Non-pigmented ciliary epithelial cell (primary cell): Measurements from ENCODE around the gene TMEM176A.
"Not testable (repeated sequence)": the region's sequence is repeated elsewhere in the genome, so short reads cannot be mapped to it uniquely, and the experiment has no call there.

Experiments used
- DNase-seq: peaks from one replicate; pipeline ENCODE4 v3.0.0-alpha.2; 2010; ENCODE audit warnings: low read depth

The TMEM176A gene

DNA sequence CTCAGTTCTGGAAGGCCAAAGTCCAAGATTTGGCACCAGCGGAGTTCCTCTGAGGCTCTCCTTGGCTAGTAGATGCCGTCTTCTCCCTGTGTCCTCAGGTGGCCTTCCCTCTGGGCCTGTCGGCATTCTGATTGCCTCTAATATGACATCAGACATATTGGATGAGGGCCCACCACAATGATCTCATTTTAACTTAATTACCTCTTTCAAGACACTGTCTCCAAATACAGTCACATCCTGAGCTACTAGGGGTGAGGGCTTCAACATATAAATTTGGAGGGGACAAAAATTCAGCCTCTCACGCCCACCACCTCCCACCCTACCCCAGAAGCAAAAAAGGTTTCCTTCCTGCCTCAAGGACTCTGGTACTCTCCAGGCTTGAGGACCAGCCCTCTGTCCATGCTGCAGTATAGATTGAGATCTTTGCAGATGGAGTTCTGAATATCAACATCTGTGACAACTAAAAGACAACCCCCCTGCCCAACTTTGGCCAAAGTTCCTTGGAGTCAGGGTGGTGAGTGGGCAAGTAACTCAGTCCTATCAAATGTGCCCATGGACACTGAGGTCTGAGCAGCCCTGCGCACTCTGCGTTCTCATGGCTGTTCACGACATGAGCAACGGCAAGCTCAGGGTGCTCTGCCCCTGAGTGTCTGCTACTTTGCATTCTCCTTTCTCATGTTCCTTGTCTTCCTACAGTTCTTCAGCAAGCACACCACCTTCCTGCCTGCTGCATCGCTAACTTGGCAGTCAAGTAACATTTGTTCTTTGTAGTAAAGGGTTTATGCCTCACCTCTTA lies 11.9 kb upstream of the TMEM176A start:
- DNase-seq, result no peak

DNA sequence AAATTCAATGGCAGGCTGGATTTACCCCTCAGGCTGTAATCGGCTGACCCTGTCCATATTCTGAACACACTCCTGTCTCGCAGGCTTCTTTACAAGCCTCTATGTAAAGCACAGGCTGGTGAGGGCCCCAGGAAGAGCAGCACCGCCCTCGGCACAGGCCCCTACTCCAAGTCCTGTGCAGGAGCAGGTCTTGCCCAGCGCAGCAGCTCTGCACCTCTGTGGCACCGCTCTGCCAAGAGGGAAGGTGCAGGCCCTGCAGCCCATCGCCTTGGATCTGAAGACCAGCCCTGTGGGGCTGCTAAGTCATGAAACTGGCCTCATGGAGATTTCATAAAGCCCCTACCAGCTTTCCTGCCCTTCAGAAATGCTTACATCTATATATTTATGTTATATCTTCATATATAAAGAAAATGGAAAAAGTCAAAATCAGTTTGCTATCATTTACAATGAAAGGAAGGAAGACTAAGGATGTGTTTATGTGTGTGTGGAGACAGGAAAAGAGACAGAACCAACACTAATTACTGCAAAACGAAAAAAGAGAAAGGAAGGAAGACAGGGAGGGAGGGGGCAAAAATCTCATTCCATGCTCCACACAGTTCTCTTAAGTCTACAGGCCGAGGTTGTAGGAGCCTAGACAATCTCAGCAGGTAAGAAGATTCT lies 10.0 kb upstream of the TMEM176A start:
- DNase-seq, result no peak

DNA sequence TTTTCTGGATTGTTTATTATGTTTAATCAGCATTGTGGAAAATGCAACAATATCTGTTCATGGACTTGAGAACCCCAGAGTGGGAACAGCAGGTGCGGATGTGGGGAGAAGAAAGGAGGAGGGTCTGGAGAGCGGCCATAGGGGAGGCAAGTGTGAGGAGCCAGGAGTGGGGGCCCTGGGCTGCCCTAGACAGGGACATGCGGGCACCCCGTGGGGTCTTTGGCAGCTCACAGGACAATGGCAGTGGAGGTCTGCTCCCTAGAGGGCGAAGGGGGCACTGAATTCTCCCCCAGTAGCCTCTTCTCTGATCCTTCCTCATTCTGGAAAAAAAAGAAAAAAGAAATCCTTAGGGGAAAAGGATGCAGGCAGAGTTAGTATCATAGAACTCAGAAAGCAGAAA lies 9.3 kb upstream of the TMEM176A start:
- no peak for DNase-seq

DNA sequence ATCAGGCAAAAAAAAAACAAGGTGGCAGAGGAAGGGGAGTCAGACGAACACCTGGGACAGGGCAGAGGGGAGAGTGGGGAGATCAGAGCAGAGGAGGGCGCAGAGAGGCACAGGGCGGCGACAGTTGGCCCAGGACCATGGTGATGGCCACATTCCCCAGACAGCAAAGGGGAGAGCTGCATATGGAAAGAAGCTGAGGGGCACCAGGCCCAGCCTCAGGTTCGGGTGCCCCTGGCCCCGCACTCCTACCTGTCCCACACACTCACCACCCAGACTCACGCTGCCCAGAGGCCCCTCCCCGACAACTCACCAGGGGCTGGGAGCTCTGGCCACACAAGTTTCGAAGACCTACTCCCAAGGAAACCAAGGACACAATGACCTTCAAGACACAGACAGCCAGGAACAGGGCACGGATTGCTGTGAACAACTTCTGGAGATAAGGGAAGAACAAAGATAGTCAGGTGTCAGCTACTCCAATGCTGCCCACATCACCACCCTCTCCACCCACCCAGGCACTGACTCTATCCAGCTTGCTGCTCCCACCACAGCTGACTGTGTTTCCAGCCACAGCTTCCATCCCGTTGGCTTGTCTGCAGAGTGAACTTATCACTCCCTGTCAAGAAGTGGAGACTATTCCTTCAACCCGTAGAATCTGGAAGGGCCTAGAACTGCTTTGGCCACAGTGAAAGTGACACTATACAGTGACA lies 8.7 kb upstream of the TMEM176A start:
- DNase-seq, result no peak

DNA sequence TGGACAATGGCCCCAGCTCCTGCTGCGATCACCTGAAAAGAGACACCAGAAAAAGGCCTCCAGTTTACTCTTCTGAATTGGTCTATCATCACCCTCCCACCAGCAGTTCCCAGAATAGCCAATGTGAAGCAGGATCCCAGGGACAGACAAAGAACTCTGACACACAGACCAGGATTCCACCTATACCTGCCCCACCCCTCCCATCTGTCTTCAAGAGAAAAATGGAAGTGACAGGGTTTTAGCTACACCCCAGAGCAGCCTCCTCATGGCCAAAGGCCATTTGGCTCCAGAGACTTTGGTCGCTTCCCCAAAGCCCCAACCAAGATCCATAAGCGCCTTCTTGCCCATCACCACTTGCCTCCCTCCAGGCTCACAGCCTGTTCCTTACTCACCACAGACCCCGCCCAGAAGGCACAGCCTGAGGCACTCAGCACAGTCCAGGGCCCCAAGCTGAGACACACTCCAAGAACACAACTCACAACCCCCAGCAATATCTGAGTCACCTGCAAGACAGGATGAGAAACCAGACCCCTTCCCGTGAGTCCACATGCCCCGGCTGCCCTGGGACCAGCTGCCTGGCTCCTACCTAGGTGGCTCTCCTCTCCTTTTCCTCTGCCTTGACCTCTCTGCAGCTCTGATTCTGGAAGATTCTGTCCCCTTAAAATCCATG lies 6.9 kb upstream of the TMEM176A start:
- DNase-seq, result no peak

DNA sequence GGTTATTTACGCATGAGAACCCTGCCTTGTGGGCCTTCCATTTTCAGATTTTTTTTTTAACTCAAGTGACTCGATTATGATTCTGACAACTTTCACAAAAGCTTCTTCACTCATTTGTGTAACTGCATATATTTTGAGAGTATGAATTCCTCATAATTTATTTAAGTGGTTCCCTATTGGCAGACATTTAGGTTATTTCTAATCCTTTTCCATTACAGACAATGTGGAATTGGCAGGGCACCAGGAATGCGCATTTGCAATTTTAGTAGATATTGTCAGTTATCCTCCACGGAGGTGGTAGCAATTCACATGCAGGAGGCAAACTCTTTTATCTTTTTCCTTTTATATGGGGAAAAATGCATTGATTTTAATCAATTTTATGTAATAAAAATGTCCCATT lies 2.9 kb upstream of the TMEM176A start:
- DNase-seq, result no peak

DNA sequence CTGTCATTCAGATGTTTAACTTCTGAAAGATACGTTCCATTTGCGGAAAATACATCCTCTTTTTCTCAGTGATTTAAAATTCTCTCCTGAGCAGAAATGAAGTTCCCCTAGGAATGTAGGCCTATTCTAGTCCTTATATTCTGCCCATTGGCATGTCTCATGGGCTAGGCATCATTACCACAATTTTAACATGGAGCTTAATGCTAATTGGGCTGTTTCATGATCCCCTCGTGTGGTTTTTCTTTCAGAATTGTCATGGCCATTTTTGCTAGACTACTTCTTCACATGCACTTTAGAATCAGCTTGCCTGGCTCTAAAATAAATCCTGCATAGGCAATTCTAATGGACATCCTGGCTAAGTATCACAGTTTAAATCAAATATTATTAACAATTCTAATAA lies 1.4 kb upstream of the TMEM176A start:
- DNase-seq, result no peak

DNA sequence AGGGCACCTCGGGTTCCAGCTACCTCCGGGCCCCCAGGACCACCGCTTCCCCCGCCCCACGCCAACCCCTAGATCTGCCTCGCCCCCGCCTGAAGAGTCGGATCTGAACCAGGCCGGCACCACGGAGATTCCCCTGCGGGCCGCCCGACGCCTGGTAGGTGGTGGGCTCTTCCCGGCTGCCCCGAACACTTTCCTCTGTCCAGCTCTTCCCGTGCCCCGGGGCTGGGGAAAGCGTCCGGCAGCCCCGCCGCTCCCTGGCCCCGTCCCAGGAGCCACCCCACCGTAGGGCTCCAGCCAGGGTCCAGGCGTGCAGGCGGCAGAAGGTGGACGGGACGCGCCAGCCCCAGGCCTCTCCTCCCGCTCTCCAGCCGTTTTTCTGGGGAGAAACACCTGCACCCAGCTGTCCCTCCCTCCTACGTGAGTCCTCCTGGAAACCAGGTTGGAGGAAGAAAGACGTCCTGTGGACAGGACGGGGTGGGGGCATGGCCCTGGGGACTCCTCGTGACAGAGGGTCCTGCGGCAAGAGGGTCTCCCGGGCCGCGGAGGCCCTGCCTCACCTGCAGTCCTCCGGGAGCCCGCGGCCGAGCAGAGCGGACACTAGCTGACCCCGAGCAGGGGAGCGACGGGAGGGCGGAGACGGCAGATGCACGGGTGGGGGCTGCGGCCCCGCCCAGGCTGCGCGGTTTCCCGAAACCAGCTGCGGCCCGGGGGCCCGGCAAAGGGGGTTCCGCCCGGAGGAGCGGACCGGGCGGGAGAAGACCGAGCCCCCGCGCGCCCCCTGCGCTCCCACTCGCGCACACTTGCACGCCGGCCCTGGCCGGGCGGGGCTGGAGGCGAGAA lies 608 bp upstream of the TMEM176A start, which contains the start of gene TMEM176B:
TSS of gene TMEM176B (minus strand) at position 624 of the 840 bp plus-strand sequence. CDS start 3,795 bp downstream, outside the sequence.
- no peak for DNase-seq

DNA sequence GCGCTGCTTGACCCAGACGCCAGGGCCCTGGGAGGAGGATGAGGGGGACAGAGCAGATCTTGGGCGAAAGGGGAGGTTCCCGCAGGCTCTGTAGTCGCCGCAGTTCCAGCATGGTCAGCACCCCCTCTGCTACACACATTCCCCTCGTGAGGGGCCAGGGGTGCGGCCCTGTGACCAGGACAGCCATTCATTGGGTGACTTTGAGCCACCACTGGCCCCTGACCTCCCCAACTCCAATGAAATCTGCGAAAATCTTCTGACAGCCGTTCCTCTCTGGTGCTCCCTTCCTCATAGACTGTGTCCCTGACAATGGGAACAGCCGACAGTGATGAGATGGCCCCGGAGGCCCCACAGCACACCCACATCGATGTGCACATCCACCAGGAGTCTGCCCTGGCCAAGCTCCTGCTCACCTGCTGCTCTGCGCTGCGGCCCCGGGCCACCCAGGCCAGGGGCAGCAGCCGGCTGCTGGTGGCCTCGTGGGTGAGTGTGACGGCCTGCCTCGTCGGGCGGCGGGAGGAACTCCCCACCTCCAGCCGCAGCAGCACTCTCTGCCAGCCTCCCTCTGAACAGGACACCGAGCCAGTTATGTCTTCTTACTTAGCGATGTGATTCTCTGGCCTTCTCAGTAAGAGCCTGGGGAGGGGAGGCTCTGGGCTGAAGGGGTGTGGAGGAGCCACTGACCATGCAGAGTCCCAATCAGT lies 825 bp downstream of the TMEM176A start:
- no peak for DNase-seq

DNA sequence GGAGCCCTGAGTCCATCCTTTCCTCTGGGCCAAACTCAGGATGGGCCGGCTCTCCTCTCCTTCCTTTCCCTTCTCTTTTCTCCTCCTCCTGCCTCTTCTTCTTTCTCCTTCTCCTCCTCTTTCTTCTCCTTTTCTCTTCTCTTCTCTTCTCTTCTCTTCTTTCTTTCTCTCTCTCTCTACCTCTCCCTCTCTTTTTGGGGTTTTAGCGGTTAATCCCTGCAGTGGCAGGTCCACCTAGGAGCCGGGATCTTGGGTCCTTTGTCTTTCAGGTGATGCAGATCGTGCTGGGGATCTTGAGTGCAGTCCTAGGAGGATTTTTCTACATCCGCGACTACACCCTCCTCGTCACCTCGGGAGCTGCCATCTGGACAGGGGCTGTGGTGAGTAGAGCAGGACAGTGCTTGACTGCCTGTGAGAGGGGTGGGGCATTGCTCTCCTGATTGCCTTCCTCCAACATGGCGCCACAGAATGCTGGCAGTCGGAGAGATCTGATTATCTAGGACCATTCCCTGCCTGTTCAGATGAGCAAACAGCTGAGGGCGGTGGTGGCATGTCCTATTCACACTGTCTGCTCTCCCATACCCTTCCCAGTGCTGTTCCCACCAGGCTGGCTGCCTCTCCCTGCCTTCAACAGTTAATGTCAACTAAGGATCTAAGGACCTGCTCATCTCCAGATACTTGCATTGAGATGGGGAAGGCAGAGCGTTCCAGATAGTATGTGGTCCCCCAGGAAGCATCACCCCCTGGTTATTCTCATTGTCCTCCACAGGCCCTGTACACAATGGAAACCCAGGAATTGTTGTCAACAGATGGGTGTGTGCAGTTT lies 1.6 kb downstream of the TMEM176A start:
- no peak for DNase-seq

DNA sequence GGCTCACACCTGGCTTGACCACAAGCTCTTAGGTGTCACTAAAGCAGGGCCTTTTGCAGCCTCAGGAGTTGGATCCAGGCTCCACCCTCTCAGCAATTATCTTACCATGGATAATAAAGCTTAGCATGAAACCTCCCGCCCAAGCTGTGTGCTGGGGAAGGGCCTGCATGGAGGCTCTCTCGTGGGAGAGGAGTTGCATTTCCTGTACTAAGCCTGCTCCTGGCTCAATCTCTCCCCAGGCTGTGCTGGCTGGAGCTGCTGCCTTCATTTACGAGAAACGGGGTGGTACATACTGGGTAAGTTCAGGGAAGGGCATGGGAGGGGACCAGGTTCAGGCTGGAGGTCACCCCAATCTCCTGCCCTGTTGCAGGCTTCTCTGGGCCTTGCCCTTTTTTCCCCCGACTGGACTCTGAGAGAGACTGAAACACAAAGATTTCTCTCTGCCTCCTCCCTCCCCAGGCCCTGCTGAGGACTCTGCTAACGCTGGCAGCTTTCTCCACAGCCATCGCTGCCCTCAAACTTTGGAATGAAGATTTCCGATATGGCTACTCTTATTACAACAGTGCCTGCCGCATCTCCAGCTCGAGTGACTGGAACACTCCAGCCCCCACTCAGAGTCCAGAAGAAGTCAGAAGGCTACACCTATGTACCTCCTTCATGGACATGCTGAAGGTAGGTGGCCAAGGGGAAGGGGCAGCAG lies 2.7 kb downstream of the TMEM176A start:
- no peak for DNase-seq

DNA sequence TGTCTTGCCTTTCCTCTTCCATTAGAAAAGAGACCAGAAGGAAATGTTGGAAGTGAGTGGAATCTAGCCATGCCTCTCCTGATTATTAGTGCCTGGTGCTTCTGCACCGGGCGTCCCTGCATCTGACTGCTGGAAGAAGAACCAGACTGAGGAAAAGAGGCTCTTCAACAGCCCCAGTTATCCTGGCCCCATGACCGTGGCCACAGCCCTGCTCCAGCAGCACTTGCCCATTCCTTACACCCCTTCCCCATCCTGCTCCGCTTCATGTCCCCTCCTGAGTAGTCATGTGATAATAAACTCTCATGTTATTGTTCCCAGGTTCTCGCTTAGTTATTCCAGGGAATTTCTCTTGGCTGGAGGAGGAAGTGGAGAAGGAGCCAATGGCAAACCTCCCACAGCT lies 4.2 kb downstream of the TMEM176A start:
- DNase-seq, result no peak

DNA sequence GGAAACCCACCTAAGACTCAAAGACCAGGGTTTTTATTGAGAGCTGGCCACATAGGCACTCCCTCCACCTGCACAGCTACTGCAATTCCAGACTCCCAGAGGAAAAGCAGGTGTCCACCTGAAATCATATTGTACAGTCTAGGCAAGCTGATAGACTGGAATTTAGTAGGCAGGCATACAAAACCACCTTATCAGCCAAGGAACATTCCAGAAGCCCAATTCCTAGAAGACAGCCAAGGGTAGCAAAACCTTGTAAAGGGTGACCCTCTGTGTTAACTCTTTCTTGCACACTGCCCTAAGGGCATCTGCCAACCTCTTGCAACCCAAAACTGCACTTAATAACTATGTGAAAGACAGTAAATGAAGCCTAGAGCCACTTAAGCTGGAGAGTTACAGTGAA lies 5.3 kb downstream of the TMEM176A start:
- no peak for DNase-seq

DNA sequence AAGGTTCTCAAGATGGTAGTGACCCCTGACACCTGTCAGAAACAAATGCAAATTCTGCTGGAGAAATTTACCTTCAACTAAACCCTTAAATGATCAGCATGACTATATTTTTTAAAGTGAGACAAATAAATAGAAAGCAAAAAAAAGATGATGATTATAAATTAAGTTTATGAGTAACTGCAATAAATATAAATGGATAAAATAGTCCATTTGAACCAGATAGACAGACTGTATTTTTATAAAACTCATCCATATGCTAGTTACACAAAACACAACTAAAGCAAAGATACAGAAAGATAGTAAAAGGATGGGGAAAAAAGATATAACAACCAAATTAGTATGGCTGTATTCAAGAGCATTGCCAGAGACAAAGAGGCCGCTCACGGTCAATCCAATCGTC lies 5.9 kb downstream of the TMEM176A start:
- DNase-seq, result no peak

DNA sequence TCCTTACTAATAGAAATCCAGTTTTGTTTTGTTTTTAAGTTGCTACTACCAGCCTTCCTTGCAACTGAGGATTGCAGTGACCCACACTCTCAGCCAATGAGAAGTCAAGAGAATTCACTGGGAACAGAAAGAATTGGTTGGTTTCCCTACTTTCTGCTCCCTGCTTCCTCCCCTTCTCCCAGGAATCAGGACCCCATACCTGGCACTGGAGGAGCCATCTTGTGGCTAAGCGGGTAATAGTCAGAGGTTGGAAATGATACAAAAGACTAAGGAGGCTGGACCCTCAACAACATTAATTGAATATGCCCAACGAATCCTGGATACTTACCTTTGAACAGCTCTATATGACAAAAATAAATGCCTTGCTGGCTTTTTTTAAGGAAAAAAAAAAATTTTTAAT lies 6.3 kb downstream of the TMEM176A start:
- DNase-seq, result no peak

DNA sequence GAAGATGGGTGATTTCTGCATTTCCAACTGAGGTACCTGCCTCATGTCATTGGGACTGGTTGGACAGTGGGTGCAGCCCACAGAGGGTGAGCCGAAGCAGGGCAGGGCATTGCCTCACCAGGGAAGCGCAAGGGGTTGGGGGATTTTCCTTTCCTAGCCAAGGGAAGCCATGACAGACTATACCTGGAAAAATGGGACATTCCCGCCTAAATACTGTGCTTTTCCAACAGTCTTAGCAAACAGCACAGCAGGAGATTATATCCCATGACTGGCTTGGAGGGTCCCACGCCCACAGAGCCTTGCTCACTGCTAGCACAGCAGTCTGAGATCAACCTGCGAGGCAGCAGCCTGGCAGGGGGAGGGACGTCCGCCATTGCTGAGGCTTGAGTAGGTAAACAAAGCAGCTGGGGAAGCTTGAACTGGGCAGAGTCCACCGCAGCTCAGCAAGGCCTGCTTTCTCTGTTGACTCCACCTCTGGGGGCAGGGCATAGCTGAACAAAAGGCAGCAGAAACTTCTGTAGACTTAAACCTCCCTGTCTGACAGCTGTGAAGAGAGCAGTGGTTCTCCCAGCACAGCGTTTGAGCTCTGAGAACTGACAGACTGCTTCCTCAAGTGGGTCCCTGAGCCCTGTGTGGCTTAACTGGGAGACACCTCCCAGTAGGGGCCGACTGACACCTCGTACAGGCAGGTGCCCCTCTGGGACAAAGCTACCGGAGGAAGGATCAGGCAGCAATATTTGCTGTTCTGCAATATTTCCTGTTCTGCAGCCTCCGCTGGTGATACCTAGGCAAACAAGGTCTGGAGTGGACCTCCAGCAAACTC lies 7.3 kb downstream of the TMEM176A start:
- DNase-seq, result not testable (repeated sequence)

DNA sequence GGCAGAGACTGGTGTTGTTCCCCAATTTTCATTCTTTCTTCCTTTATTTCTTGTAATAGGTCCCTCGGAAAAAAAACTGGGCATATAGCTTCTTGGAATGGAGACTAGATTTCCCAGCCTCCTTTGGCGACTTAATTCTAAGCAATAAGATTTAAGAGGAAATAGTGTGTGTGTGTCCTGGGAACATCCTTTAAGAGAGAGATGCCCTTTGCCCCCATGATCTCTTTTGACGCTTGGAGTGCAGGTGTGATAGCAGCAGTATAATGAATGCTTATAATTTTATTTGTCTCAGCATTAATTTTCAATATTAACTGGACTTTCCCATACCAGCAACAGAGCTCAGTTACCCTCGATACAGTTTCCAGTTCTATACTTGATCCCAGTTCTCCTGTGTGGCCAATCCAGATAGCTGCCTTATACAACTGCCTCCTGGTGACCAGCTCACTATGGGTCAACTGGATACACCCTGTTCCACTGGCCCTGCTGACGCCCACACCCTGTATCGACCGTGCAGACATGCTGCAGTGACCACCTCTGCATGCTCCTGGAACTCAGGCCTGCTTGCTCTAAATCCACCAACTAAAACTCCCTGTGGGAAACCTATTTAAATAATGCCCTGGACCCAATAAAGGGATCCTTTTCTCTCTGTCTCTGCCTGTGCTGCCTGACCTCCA lies 13.9 kb downstream of the TMEM176A start:
- DNase-seq, result no peak

DNA sequence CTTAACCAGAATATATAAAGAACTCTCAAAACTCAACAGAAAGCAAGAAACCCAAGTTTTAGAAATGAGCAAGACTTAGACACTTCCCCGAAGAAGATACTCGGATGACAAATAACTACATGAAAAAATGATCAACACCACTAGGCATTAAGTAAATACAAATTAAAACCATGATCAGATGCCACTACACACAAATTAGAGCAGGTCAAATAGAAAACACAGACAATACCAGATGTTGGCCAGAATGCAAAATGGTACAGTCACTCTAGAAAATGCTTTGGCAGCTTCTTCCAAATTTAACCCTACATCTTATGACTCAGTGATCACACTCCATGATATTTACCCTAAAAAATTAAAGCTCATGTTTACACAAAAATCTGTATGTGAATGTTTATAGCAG lies 18.4 kb downstream of the TMEM176A start:
- no peak for DNase-seq
